ENCODE measurements around the gene CYP27B1. TPM values are rescaled to one million over a fixed set of nuclear protein-coding genes. Genes with fewer than 3 reads are reported as not detected.

The CYP27B1 gene
- total RNA-seq, 1 experiment from 2014 or later: 5.1 TPM

- no peak for DNase-seq (ENCODE audit: extremely low read depth, low read depth)
Observed at GRCh38 chr12:57767876-57768275, 998 bp upstream of the CYP27B1 start.

GRCh38 chr12:57767305-57767698, 424 bp upstream of the CYP27B1 start:
- no peak for DNase-seq (ENCODE audit: extremely low read depth, low read depth)

DNA sequence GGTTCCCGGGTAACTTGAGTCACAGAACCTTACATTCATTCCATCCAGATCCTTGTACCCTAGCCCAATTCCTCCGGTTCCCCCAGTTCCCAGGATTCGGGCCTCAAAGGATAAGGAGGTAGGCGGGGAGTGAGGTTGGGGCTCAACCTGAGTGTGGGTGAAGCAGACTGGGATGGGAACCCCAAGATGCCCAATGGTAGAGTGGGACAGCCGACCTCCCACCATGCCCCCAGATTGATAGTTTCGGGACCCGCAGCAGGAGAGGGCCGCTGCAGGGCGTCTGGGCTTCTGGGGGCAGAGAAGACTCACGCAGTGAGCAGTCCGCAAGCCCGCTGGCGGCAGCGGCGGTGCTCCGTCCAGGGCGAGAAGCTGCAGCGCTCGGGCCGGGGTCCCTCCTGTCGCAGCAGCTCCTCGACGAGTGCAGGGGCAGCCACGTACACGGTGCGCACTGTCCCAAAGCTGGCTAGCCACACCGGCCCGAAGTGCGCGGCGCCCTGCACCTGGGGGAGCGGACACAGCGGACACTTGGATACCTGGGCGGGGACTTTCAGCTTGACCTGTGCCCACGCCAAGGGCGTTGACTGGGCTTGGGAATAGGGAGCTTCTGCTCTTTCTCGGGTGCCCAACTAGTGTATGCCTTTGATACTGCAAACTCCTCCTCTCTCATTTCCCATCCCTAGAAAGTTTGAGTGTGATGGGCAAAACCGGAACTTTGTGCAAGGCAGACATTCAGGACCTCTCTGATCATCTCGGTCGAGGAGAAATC, 997 bp downstream of the CYP27B1 start:
- no peak for DNase-seq (ENCODE audit: extremely low read depth, low read depth)

GRCh38 chr12:57765003-57765697, 1.7 kb downstream of the CYP27B1 start:
- DNase-seq (ENCODE audit: extremely low read depth, low read depth): no peak

DNA sequence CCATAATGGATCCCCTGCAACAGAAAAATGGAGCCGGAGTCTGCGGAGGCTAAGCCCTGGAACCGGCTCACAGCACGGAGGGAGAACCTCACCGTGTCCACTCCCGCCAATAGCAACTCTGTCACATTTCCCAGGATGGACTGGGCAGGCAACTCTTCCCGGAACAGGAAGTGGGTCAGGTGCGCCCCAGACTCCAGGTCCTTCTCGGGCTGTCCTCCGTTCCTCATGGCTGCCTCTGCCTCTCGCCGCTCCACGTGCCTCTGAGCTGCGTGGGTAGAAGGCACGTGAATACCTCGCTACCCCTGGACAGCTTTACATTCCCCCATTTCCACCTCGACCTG, 2.2 kb downstream of the CYP27B1 start:
- DNase-seq (ENCODE audit: extremely low read depth, low read depth): no peak

DNA sequence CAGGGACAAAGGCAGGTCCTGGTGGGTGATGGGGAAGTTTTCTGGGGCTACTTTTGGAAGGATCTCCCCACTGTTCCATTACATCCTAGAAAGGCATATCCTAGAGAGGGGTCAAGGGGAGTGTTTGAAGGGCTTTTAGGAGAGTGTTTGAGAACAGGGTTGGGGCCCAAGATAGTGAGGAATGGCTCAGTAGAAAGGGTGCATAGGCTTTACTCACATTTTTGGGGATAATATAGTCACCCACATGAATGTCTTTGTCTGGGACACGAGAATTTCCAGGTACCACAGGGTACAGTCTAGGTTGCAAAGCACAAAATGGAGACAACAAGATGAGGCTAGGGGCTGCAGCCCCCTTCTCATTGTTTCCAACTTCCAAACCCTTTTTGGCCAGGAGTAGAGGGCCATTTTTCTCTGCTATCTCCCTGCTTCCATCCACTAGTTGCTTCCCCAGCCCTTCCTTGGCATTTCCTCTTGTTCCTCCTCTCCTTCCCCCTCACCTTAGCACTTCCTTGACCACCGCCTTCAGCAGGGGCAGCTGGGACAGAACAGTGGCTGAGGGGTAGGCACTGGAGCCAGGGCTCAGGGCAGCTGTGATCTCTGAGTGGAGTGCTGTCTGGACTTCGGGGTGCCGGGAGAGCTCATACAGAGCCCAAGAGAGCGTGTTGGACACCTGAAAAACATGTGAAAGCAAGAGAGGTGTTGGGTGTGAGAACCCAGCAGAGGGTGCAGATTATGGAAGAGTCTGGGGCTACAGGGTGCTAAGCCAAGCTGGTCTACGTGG, 2.8 kb downstream of the CYP27B1 start:
- no peak for DNase-seq (ENCODE audit: extremely low read depth, low read depth)

GRCh38 chr12:57762463-57762862, 4.4 kb downstream of the CYP27B1 start:
- no peak for DNase-seq (ENCODE audit: extremely low read depth, low read depth)

DNA sequence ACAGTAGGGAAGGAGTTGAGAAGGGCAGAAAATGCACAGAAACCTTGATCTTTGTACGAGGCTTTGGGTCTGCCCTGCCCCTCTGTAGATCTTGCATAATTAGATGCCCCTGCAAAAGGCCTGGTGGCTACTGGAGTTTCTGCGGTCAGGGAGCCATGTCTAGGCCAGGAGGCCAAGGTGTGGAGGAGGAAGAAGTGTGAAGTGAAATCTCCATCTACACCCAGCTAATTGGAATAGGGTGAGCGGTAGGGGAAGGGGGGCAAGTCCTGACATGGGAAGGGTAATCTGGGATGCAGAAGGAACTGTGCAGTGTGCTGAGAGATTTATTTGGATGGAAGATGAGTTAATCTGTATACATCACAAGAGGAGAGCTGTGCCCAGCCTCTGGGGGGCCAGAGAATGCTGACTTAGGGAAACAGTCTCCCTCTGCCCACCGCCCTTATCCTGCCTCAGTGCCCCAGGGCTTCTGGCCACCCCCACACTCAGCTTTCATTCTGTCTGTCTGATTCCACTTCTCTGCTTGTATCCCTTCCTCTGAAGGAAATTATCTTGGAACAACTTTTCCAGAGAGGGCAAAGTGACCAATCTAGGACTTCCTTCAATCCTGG, 5.4 kb downstream of the CYP27B1 start:
- no peak for DNase-seq (ENCODE audit: extremely low read depth, low read depth)

DNA sequence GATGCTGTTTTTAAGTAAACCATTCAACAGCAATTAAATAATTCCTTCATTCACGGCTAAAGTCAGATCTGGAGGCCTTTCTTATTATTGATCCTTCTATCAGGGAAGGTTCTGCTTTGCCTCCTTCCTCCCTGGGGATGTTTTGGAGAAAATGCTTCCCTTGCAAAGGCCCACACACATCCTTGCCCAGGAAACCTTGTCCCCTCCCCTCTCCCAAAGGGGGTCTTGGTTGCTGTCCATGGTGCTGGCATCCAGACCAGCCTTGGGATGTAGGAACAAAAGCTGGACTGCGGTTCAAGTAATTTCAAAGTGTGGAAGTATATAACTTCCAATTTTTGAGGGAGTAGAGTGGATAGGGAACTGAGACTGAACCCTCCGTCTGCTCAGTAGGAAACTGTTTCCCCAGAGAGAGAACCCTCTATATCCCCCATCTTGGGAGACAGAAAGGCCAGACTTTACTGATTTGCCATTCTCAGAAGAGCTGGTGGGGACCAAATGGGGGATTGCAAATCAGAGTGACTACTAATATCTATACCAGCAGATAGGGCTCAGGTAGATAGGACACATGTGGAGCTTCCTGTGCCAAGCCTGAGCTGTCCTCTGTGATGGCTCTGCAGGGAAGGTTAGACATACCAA, 6.4 kb downstream of the CYP27B1 start:
- no peak for DNase-seq (ENCODE audit: extremely low read depth, low read depth)

DNA sequence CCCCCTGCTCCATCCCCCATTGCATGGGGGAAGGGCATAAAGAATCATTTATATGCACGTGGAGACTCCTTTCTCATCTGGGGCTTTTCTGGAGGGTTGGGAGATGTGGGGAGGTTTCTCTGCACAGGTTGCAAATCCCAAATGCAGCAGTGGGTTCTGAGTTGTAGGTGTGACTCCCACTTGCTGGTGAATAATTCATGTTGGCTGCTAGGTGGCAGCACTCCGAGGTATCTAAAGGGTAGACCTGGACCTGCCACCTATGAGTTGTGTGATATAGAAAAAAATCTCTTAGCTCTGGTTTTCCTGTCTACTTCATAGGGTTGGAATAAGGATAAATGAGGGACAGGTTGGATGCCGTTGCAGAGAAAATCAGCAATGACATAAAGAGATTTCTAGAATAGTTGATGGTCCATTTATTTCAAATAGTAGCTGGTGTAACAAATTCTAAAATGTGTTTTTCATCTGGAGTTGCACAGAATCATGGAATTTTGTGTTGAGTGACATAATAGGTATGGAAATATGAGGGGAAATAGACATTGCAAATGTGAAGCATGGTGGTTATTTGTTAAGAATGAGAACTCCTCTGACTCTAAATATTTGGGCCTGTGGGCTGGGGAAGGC, 7.4 kb downstream of the CYP27B1 start:
- DNase-seq (ENCODE audit: extremely low read depth, low read depth): no peak

DNA sequence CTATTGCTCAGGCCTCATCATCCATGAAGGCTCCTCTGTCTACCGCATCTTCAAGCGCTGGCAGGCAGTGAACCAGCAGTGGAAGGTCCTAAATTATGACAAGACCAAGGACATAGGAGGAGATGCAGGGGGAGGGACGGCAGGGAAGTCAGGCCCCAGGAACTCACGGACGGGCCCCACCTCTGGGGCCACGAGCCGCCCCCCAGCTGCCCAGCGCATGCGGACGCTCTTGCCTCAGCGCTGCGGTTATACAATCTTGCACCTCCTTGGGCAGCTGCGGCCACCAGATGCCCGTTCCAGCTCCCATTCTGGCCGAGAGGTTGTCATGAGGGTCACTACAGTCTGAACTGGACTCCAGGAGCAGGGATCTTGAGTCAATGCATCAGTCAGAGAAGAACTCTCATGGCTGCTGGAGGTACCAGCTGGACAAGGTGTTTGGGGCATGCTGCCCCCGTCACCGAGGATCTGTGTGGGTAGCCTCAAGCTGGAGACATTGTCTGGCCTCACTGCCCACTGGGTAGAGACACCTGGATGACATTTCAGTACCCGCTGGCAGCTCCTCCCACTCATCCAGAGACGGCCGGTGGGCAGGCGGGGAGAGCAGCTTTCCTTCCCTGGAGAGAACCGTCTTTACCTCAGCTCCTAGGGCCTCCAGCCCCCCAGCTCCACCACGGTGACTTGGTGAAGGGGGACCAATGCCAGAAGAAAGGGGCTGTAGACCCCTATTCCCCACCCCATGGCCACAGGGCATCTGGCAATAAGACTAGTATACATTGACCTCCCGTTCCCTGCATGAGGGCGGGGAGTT, 8.1 kb downstream of the CYP27B1 start:
- DNase-seq (ENCODE audit: extremely low read depth, low read depth): no peak

DNA sequence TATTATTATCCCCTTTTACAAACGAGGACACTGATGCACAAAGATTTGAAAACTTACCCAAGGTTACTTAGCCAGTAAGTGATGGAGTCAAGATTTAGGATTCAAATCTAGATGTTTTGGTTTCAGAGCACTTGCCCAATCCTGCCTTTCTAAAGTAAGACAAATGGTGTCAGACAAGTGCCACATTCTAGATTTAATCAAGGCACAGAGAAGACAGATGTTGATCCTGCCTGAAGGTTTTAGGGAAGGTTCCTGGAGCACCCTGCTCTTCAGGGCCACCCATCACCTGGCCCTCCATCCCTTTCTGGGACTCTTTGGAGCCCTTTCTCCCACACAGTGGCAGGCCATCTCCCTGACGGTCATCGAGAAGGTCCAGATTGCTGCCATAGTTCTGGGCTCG, 9.1 kb downstream of the CYP27B1 start:
- no peak for DNase-seq (ENCODE audit: extremely low read depth, low read depth)

DNA sequence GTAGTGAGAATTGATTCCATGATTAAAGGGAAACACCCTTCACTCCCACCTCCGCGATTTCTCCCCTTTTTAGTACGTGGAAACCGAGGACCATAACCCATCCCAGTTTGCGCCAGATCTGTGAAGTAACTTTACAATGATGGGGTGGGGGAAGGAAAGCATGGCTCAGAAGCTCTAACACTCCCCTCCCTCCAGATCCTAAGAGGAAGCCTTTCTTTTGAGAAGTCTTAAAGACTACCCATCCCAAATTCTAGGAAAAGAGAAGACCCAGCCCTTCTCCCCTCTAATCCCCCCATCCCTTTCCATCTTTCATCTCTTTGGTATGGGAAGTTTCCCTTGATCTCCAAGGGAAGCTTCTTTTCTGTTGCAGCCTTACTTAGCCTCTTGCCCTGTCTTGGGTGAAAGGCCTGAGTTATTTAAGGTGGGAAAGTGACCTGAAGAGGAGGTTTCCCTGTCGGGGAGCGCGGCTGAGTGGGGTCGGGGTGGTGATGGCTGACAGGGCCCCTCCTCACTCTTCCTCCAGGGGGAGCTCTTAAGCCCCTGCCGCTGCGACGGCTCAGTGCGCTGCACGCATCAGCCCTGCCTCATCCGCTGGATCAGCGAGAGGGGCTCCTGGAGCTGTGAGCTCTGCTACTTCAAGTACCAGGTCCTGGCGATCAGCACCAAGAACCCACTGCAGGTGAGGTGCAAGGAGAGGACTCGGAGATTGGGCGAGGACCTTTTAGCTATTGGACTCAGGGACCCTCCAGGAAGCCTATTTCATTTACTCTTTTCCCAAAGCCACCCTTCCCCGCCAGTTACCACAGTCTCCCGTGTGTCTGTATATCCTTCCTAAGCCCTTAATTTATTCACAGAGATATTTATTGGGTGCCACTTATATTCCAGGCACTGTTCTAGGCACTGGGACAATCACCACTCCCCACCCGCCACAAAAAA, 10.2 kb downstream of the CYP27B1 start:
- DNase-seq (ENCODE audit: extremely low read depth, low read depth): no peak

DNA sequence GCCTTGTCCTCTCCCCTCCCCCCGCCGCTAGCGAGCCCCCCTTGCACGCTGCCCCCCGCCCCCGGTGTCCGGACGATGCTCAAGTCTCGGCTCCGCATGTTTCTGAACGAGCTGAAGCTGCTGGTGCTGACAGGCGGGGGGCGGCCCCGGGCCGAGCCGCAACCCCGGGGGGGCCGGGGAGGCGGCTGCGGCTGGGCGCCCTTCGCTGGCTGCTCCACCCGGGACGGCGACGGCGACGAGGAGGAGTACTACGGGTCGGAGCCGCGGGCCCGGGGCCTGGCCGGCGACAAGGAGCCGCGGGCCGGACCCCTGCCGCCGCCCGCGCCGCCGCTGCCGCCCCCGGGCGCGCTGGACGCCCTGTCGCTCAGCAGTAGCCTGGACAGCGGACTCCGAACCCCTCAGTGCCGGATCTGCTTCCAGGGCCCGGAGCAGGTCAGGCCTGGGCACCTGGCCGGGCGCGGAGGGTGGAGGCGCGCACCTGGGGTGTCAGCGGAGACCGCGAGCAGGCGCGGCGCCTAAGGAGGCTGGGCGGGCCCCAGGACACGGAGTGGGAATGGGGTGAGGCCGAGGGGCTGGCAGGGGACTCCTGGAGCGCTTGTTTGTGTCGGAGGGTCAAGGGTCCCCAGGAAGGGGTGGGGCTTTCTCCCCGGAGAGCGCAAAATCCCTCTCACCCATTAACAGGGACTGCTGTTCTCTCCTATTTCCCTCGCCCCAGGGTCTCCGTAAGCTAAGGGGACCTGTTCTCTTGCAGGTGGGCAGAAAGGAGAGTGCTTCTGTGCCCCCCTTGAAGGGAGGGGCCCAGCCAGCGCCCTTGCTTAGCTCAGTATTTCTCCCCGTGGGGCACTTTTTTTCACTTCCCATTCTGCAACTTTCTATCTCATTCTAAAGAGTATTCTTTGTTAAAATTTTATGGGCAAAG, 11.2 kb downstream of the CYP27B1 start:
- DNase-seq (ENCODE audit: extremely low read depth, low read depth): no peak

- no peak for DNase-seq (ENCODE audit: extremely low read depth, low read depth)
Observed at GRCh38 chr12:57755194-57755453, 11.8 kb downstream of the CYP27B1 start.

DNA sequence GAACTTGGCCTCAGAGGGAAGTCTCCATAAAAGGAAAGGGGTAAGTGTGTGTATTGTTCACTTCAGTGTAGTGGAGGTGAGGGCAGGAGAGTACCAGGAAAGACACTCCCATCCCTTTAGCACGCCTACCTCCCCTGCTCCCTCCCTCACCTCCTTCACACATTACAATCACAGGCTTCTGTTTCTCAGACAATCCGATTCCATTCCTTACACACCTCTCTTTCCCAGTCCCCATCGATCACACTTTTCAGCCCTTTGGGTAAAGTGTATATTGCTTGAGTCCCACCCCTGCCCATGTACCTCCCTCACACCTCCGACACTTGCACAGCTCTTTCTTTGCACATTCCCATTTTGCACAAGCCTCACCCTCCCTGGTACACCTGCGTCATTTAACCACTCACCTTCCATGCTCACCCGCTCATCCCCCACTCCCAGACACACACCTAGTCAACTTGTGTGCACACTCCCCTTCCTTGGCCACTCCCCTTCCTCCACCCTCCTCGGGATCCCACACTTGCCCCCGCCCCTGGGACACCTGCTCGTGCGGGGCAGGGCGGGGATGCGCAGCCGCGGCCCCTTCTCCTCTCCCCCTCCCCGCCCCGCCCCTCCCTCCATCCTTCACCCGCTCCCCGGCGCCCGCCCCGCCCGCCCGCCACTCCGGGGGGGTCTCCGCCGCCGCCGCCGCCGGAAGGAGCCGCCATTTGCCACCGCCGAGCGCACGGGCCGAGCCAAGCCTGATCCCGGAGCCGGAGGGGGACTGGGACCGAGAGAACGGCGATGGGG, 12.3 kb downstream of the CYP27B1 start, which contains the start of gene MARCHF9:
TSS of gene MARCHF9 (plus strand) at position 693 of the 783 bp plus-strand sequence. CDS start 426 bp downstream, outside the sequence.
- DNase-seq (ENCODE audit: extremely low read depth, low read depth): no peak
